GM10266 (cell line): ENCODE data around the gene MYO1D.
"Not testable (repeated sequence)": the region's sequence is repeated elsewhere in the genome, so short reads cannot be mapped to it uniquely, and the experiment has no call there.

ENCODE experiments used
- DNase-seq: peaks from one replicate; pipeline ENCODE4 v3.0.0; 2012; ENCODE audit errors: extremely low spot score
- TF ChIP-seq, protein P1 (sequence below): IDR thresholded peaks from 2 replicates; pipeline ENCODE4 v1.5.1; 2012; ENCODE audit warnings: mild to moderate bottlenecking, low read depth; ENCODE audit not compliant: control insufficient read depth, insufficient read depth; ENCODE audit errors: missing control alignments

The MYO1D gene

DNA sequence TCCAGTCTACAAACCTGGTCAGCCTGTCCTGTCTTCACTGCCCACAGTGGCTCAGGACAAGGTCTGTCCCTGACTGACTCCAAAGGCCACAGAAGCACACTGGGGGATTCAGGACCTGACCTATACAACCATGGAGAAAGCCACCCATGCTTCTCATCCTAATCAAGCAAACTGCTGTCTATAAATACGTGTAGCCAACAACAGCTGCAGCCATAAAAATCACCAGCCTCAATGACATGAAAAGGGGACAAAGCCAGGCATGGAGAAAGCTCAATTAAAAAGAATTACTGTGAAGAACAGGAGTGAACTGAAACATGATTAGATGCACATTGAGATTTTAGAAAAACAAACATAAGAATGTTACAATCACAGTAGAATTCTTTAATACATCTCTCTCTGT lies 220.0 kb downstream of the MYO1D start:
- TF ChIP-seq, protein P1, sequence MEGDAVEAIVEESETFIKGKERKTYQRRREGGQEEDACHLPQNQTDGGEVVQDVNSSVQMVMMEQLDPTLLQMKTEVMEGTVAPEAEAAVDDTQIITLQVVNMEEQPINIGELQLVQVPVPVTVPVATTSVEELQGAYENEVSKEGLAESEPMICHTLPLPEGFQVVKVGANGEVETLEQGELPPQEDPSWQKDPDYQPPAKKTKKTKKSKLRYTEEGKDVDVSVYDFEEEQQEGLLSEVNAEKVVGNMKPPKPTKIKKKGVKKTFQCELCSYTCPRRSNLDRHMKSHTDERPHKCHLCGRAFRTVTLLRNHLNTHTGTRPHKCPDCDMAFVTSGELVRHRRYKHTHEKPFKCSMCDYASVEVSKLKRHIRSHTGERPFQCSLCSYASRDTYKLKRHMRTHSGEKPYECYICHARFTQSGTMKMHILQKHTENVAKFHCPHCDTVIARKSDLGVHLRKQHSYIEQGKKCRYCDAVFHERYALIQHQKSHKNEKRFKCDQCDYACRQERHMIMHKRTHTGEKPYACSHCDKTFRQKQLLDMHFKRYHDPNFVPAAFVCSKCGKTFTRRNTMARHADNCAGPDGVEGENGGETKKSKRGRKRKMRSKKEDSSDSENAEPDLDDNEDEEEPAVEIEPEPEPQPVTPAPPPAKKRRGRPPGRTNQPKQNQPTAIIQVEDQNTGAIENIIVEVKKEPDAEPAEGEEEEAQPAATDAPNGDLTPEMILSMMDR, result no peak
- no peak for DNase-seq

DNA sequence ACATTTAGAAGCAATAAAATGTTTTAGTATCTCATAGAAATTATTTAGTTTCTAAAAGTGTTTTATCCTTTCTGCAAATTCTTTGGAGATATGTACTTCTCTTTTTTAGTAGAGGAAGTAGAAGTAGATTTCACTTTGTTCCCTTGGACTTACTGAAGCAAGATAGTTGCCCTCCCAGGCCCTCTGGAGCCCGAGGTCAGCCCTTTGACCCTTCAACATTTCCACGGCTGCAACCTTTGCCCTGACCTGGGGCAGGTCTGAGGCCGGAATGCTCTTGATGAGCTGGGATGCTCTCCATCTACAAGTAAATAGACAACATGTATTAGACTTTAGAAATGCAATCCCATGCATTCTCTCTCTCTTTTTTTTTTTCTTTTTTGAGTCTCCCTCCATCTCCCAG lies 222.6 kb downstream of the MYO1D start:
- TF ChIP-seq, protein P1, result no peak
- DNase-seq, result no peak

DNA sequence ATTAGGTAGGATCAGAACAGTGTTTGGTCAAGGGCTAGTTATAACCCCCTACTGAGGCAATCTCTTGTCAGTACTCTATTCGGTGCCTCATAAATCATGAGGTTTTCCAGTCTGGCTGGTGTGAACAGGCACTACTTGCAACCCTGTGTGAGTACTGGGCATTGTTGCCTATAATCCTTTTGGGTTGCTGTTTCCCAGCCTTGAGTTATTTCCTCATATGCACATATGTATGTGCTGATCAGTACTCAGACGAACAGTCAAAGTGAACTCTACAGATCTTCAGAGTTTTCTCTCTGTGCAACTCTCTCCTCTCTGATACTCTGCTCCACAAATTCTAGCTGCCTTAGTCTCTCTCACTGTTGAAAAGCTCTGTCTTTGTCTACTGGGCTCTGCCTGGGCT lies 225.8 kb downstream of the MYO1D start:
- TF ChIP-seq, protein P1, result no peak
- DNase-seq, result no peak

DNA sequence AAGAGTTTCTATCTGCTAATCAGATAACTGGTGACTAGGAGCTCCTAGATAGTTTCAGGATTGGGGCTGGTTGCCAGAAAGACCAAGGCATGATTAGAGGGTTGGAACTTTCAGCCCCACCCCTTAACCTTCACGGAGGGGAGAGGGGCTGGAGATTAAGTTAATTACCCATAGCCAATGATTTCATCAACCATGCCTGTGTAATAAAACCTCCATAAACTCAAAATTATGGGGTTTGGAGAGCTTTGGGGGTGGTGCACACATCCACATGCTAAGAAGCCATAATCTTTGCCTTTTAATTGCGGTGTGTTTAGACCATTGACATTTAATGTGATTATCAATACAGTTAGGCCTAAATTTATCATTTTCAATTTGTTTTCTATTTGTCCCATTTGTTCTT lies 228.5 kb downstream of the MYO1D start:
- DNase-seq, result no peak
- TF ChIP-seq, protein P1, result no peak

DNA sequence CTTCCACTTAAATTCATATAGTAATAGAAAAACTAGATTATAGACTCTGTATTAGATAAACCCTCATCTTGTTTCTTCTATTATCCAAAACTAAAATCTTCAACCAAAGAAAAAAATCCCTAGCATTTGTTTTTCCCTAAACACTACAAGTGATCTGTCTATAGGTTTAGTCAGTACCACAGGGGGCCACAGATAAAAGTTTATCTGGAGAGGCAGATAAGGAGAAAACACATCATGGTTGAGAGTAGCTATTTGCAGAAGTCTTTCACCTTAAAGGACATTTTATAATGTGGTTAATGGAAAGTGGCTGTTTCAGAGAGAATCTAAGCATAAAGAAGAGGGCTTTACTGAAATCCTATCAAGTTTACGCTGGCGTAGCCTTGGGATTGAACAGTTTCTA lies 230.0 kb downstream of the MYO1D start:
- TF ChIP-seq, protein P1, result no peak
- no peak for DNase-seq

DNA sequence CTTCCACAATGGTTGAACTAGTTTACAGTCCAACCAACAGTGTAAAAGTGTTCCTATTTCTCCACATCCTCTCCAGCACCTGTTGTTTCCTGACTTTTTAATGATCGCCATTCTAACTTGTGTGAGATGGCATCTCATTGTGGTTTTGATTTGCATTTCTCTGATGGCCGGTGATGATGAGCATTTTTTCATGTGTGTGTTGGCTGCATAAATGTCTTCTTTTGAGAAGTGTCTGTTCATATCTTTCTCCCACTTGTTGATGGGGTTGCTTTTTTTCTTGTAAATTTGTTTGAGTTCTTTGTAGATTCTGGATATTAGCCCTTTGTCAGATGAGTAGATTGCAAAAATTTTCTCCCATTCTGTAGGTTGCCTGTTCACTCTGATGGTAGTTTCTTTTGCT lies 235.4 kb downstream of the MYO1D start:
- DNase-seq, result not testable (repeated sequence)

DNA sequence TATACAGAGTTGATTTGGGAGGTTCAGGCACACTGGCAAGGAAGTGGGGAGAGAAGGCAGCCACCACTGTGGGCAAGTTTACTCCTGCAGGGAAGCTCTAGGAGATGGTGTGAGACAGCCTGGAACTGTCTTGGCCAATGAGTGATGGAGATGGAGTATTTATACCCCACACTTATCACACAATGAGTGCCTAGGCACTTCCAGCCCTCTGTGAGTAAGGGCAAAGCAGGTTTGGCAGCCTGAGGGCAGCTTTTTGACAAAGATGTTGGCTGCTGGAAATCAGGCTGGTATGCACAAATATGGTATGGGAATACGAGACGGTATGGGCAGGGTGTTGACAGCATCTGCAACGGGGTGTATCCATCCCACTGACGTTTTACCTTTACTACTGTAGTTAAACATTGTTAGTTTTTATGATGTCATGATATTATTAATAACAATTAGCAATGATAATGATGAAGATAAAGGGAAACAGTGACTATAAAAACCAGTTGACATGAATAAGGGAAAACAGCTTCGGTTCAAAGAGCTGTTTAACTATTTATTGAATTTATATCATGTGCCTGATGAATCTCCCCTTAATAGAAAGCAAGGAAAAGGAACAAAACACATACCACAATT lies 240.2 kb downstream of the MYO1D start:
- DNase-seq, result no peak
- TF ChIP-seq, protein P1, result no peak

DNA sequence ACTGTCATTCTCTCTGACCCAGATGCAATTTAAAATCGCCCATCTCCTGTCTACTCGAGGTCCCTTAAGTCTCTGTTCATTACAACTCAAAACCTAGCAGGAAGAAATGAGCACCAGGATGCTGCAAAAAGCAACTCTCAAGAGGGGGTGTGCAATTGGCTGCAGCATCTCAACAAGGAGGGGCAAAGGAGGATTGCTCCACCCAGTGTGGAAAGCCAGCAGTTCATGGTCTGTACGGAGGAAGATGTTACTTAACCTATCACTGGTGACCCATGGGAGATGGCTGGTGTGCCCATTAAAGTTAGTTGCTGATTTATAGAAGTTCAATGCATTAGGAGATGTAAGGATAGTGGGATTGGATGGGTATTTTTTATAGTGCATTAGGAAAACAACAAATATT lies 242.8 kb downstream of the MYO1D start:
- TF ChIP-seq, protein P1, result no peak
- no peak for DNase-seq
